SH-SY5Y (cell line): Measurements from ENCODE around the gene RIMS1.

ENCODE experiments used
- GATA2 ChIP-seq: IDR thresholded peaks from 2 replicates; pipeline ENCODE4 v1.6.1; 2011; ENCODE audit warnings: mild to moderate bottlenecking, low read depth, low read length
- GATA3 ChIP-seq: IDR thresholded peaks from 2 replicates; pipeline ENCODE4 v1.6.1; 2011; ENCODE audit warnings: low read depth, mild to moderate bottlenecking, low read length, moderate library complexity

DNA sequence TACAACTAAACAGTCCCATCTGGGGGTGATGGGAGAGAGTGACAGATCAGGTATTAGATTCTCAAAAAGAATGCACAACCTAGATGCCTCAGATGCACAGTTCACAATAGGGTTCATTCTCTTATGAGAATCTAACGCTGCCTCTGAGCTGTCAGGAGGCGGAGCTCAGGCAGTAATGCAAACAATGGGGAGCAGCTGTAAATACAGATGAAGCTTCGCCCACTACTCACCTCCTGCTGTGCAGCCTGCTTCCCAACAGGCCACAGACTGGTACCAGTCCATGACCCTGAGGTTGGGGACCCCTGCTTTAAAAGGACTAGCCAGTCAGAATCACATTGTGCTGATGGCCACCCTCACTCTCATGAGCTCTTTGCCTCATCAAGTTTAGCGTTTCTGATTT is 488.5 kb downstream of the RIMS1 start:
- no peak for TF ChIP-seq GATA2
- no peak for TF ChIP-seq GATA3
